Measurements from ENCODE around the gene PIGZ.

GRCh38 chr3:196954832-196955231, 13.8 kb downstream of the PIGZ start:
- no peak for TF ChIP-seq CTCF (conservative IDR thresholded peaks at IDR 0.05; ENCODE audit: low read depth, low read length)
- TF ChIP-seq EZH2 (IDR thresholded peaks at IDR 0.05; ENCODE audit: borderline replicate concordance, low read depth, low read length, poor library complexity, severe bottlenecking) = no peak
